Loucy (cell line): ENCODE data around the gene ECSCR.

Experiments used
- H2AFZ ChIP-seq: fragments of 200-600 bp; sonication (generic); 2 replicates; pipeline ENCODE4 v1.6.0; 2016; ENCODE audit warnings: antibody characterized with exemption, mild to moderate bottlenecking, low read length, moderate library complexity
- H3F3A ChIP-seq: fragments of 200-600 bp; 2 replicates; pipeline ENCODE4 v1.6.0; 2016; ENCODE audit warnings: antibody characterized with exemption, low read depth, mild to moderate bottlenecking
- H3K27me3 ChIP-seq: fragments of 200-600 bp; sonication (generic); 2 replicates; pipeline ENCODE4 v1.6.1; 2014; ENCODE audit warnings: low read length, mild to moderate bottlenecking; ENCODE audit not compliant: insufficient read depth, poor library complexity, severe bottlenecking
- H3K36me3 ChIP-seq: fragments of 200-600 bp; sonication (generic); 2 replicates; pipeline ENCODE4 v1.6.1; 2016; ENCODE audit warnings: low read length; ENCODE audit not compliant: insufficient read depth
- H3K4me1 ChIP-seq: fragments of 200-600 bp; sonication (generic); 2 replicates; pipeline ENCODE4 v1.5.1; 2014; ENCODE audit warnings: low read length, mild to moderate bottlenecking; ENCODE audit not compliant: insufficient read depth, poor library complexity, severe bottlenecking
- H3K4me2 ChIP-seq: fragments of 200-600 bp; sonication (generic); 2 replicates; pipeline ENCODE4 v1.6.0; 2014; ENCODE audit warnings: antibody characterized with exemption, low read length, low read depth, mild to moderate bottlenecking; ENCODE audit not compliant: poor library complexity, severe bottlenecking
- H3K4me3 ChIP-seq: fragments of 200-600 bp; sonication (generic); 2 replicates; pipeline ENCODE4 v1.5.1; 2014; ENCODE audit warnings: low read length, mild to moderate bottlenecking, mixed read lengths; ENCODE audit not compliant: poor library complexity, severe bottlenecking
- H3K79me2 ChIP-seq: fragments of 200-600 bp; sonication (generic); 2 replicates; pipeline ENCODE4 v1.6.1; 2014; ENCODE audit warnings: low read length; ENCODE audit not compliant: insufficient read depth
- H3K9ac ChIP-seq: fragments of 200-600 bp; sonication (generic); 2 replicates; pipeline ENCODE4 v1.6.0; 2014; ENCODE audit warnings: mild to moderate bottlenecking, low read depth, low read length, moderate library complexity; ENCODE audit not compliant: poor library complexity, severe bottlenecking
- H3K9me2 ChIP-seq: fragments of 200-600 bp; sonication (generic); replicated peaks from 2 replicates; pipeline ENCODE4 v1.6.1; 2016; ENCODE audit warnings: low read depth, low read length, mixed read lengths
- H3K9me3 ChIP-seq: fragments of 200-600 bp; sonication (generic); 2 replicates; pipeline ENCODE4 v1.6.1; 2014; ENCODE audit warnings: mild to moderate bottlenecking, antibody characterized with exemption, low read length, low read depth; ENCODE audit not compliant: insufficient read depth
- H4K20me1 ChIP-seq: fragments of 200-600 bp; sonication (generic); 2 replicates; pipeline ENCODE4 v1.6.0; 2014; ENCODE audit warnings: antibody characterized with exemption, low read length, mild to moderate bottlenecking; ENCODE audit not compliant: insufficient read depth, poor library complexity, severe bottlenecking
- CTCF ChIP-seq: fragments of 200-600 bp; sonication (generic); conservative IDR thresholded peaks from 2 replicates; pipeline ENCODE4 v1.5.1; 2014; ENCODE audit warnings: mild to moderate bottlenecking, antibody characterized with exemption, low read length
- EZH2phosphoT487 ChIP-seq: fragments of 200-600 bp; IDR thresholded peaks from 2 replicates; pipeline ENCODE4 v1.6.1; 2018; ENCODE audit warnings: antibody characterized with exemption, mild to moderate bottlenecking, moderate library complexity, borderline replicate concordance

Gene ECSCR

GRCh38 chr5:139438707-139439012, 23.9 kb downstream of the ECSCR start:
- peak overlapping the region; percentile 97; the same call in 1 of the 2 replicates for H2AFZ ChIP-seq
- no peaks in the 10 kb centered on the region for H3K27me3 ChIP-seq

GRCh38 chr5:139435676-139436075, 26.9 kb downstream of the ECSCR start:
- peaks cover 28% of the 10 kb centered on the region for H3K4me1 ChIP-seq
- H3F3A ChIP-seq, result no peaks in the 10 kb centered on the region
- H3K36me3 ChIP-seq, result no peaks in the 10 kb centered on the region
- H3K4me3 ChIP-seq, result no peak overlapping the region
- no peaks in the 10 kb centered on the region for H3K27me3 ChIP-seq
- TF ChIP-seq EZH2phosphoT487 (no peak), CTCF (no peak)
- H3K9me2 ChIP-seq, result no peaks in the 10 kb centered on the region
- no peaks in the 10 kb centered on the region for H3K9me3 ChIP-seq
- H3K4me2 ChIP-seq, result no peak overlapping the region
- no peaks in the 10 kb centered on the region for H4K20me1 ChIP-seq
- H3K79me2 ChIP-seq, result no peaks in the 10 kb centered on the region
- no peak overlapping the region for H2AFZ ChIP-seq
- H3K9ac ChIP-seq, result no peak overlapping the region

More at GRCh38 chr5:139438707-139439012, 23.9 kb downstream of the ECSCR start:
- Histone ChIP-seq H3K79me2 (no peaks in the 10 kb centered on the region), H4K20me1 (no peaks in the 10 kb centered on the region), H3K4me2 (peak overlapping the region; percentile 96), H3K4me3 (peak overlapping the region; percentile 93), H3K9me2 (no peaks in the 10 kb centered on the region), H3K9me3 (no peaks in the 10 kb centered on the region), H3K9ac (peak overlapping the region; percentile 87), H3F3A (no peaks in the 10 kb centered on the region), H3K4me1 (peaks cover 37% of the 10 kb centered on the region), H3K36me3 (no peaks in the 10 kb centered on the region)
- TF ChIP-seq CTCF (no peak), EZH2phosphoT487 (no peak)

- no peak overlapping the region for H2AFZ ChIP-seq
- H3K27me3 ChIP-seq, result no peaks in the 10 kb centered on the region
- H3F3A ChIP-seq, result no peaks in the 10 kb centered on the region
- H3K9me3 ChIP-seq, result no peaks in the 10 kb centered on the region
- no peaks in the 10 kb centered on the region for H3K79me2 ChIP-seq
- H3K4me2 ChIP-seq, result no peak overlapping the region
- H3K4me1 ChIP-seq, result peaks cover 9% of the 10 kb centered on the region
- TF ChIP-seq CTCF (no peak), EZH2phosphoT487 (no peak)
- H3K4me3 ChIP-seq, result no peak overlapping the region
- no peaks in the 10 kb centered on the region for H4K20me1 ChIP-seq
- H3K9me2 ChIP-seq, result no peaks in the 10 kb centered on the region
- no peak overlapping the region for H3K9ac ChIP-seq
- H3K36me3 ChIP-seq, result no peaks in the 10 kb centered on the region
Measured at GRCh38 chr5:139431706-139432105, 30.8 kb downstream of the ECSCR start.
